ENCODE measurements around the gene SAE1.

SAE1 gene

DNA sequence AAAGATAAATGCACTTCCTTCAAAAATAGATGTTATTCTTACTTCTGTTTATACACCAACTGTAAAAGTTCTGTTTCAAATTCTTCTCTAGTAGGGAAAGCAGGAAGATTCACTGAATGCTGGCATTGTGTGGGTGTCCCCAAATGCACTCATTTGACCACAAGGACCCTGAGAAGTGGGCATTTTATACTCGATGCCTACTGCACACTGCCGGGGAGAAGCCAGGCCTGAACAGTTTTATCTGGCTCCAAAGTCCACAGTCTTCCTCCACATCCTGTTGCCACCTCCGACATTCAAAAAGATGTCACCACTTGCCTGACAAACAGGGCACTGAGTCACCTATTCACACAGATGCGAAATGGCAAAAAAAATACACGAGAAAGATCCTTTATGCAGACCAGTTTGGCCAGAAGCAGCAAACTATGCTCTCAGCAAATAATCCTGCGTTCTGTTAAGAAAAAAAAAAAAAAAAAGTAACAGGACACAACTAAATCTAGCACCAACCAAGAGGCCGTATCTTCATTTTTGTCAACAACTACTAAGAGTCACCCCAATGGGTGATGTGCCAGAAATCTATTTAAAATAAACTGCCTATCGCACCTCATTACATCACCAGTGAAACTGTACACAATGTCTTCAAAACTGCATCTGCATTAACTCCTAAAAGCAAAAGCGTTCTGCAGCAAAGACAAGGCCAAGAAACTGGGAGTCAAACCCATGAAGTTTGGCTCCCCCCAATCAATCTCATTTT lies 23.3 kb upstream of the SAE1 start:
- no peak for DNase-seq

DNA sequence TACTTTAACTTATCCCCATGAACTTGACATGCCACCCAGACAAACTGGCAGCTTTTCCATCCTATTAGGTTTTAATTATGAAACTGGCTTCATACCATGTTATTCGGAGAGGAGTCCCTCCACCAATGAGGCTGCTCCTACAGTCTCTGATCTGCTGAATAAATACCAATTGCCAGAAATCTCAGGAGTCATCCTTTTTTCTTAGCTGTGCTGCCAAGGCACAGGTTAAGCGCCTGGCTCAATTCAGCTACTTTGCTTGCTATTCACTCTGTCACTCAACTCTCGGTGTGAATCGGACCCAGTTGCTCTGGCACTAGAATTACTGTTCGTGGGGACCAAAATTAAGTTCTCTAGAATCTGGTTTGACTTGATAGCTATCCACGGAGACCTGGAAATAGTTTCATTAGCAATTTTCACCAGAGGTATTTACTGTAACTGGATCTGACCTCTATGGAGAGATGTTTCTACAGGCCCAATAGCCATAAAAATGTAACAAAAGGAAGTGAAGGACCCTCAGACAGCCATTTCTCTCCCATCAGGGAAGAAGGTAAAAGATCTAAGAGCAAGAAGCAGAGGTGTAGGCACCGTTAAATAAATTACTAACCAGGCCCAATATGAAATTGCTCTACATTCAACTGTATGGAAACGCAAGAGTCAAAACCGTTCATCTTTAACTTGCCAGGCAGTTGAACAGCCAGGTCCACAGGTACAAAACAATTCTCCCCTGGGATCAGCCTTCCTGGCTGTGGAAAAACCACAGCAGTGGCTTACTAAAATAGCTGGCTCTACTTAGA lies 22.5 kb upstream of the SAE1 start:
- DNase-seq: no peak

DNA sequence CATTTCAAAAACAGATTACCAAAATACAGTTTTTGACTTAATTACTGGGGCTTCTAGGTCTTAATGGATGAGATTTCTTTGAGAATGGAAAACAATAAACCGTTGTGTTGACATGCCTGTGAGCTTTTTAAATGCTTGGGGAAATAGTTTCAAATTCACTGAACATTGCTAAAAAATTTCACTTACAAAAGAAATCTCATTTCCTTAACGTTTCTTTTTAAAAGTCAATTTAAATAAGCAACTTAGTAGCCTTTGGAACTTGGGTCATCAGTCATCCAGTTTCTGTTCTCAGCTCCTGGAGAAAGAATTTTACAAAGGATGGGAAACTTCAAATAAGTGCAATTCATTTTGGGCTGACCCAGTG lies 21.5 kb upstream of the SAE1 start:
- DNase-seq: no peak

DNA sequence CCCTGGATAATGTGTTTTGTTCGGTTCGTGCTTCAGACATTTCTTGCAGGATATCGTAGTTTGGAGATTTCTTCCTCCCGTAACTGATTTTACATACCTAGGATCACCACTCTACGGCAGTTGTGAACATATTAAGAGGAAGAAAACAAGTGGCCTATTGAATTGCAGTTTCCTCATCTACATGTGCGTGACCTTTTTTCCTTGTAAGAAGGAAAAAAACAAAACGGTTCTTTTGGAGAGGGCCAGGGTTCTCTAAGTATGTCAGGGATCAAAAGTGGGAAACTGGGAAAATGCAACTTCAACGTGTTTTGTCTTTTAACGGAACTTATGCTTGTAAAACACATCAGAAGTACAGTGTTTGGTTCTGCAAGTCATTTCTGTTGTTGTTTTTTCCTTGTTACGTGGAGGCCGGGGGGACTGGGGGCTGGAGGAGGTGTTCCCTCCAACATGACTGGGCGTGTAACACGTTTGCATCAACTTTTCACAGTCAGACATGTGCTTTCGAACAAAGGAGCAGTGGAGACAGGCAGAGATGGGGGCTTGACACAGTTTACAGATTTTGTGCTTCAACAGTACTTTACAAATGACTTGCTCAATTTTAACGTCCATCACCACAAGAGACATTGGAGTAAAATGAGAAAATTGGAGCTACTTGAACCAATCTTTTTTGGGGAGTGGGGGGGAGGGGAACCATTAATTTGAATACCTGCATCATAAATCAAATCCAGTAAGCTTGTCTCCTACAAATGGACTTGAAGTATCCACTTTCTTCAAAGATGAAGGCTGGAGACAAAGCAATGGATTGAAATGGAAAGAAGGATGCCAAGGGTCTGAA lies 20.9 kb upstream of the SAE1 start:
- DNase-seq: peak; percentile 72

DNA sequence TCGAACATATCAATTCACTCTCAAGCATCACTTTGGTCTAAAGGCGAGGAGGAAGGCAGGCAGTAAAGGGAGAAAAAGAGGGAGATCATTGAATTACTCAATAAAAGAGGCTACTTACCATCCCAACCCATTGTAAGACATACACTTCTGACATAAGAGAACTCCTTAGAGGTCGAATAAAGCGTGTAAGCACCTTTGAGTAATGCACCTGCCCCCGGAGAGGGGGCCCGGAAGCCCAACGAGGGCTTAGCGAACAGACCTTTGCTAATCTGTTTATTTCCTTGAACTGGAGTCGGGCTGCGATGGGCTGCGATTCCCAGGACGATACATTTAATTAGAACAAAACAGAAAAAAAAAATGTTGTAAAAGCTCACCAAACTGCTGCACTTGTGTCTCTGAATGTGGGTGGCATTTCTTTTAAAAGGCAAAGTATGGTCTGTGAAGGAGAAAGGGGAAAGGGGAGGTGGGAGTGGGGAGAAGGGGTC lies 20.1 kb upstream of the SAE1 start:
- DNase-seq: no peak

DNA sequence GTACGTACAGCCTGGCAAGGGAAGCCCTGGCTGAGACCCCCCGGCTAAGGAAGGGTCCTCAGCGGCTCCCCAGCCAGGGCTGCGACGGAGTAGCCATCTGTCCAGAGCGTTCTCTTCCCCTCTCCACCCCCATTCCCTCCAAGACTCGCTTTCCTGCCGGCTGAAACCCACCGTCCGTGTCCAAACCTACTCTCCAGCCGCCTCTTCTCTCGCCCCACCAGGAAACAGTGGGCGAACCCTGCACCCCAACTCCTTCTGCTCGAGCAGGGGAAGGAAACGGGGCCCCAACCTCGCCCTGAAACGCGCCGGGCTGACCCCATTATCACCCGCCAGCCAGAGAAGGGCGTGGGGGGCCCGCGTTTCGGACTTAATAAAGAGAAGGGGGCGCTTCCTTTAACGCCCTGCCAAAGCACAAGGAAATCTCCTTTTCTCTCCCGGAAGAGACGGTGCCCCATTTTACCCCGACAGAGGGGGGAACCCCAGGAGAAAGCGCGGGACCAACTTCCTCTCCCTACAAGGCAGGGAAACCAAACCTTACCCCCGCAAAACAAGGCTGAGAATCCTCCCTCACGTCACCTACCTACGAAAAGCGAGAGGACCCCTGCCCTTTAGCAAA lies 19.5 kb upstream of the SAE1 start:
- no peak for DNase-seq

DNA sequence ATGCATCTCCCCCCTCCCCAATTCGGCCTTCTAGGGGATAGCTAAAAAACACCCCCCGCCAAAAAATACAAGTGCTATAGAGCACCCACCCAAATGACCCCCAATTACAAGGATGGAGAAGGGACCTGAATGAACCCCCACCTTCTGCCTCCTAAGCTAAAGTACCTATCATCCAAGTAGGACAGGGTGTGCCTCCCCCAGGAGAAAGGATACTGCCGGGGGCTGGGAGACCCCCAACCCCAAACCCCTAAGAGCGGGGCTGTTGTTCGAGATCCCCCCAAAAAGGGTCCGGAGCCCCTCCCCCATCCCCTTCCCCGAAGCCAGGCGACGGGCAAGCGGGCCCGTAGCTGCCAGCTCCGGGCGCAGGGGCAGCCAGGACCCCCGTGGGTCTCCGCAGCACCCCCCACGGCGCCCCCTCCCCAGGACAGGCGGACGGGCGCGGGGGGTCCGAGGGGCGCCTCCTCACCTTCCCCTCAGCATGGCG lies 18.9 kb upstream of the SAE1 start:
- DNase-seq: no peak

DNA sequence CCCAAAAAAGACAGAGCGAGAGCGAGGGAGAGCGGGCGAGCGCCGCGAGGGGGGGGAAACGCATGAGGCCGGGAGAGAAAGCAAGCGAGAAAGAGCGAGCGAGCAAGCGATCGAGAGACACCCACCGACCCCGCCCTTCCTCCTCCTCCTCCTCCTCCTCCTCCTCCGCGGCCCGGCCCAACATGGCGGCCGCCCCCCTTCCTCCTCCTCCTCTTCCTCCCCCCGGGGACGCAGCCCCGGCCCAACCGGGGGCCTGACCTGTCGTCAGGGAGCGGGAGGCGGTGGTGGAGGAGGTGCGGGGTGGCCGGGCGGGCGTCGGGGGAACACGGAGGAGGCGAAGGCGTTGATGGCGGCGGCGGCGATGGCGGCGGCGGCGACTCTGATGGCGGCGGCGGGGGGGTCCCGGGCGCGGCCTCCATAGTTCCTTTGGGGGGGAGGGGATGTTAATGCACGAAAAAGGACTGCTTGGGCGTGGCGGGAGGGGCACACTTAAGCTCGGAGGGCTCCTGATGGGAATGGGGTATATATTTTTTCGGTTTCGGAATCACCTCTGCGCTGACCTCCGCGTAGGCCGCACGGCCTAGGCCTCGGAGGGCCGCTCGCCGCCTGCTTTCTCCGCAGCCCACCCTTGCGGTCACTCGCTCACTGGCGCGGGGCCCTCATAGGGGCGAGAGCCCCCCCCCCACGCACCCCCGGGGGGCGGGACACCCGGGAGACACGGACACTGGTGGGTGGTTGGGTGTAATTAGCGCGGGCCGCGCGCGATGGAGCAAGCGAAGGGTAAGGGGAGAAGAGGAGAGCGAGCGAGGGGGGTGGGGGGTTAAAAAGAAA lies 18.3 kb upstream of the SAE1 start:
- DNase-seq: peak; percentile 92

DNA sequence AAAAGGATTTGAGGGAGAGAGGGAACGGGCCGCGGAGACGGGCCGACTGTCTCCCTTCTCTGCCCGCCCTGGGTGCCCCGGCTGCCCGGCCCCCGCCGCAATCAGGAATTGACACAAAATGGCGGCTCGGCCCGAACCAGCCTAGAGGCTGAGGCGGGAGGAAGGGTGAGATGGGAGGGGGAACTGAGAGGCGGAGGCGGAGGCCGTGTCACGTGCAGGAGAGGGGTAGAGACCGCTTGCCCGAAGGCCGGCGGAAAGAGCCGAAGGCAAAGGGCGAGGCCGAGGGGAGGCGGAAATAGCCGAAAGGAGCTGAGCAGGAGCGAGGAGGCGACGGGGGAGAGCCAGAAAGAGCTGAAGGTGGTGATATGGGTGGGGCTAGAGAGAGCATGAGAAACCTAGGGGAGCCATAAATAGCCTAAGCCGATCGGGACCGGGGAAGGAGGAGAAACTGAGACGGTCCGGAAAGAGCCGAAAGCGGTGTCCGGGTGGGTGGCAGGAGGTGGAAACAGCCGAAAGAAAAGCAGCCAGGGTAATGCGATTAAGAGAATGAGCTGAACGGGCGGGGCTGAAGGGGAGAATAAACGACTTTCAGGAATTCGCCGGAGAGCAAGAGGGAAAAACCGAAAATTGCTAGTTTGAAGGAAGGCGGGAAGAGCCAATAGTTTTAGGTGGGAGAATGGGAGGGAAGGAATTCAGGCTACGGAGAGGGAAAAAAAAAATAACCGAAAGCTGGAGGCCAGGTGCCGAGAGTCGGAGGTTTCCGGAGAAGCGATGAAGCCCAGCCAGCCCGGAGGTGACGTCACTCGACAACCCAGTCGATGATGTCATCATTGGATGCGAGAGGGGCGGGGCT lies 17.4 kb upstream of the SAE1 start, which contains the start of gene ZC3H4:
Gene ZC3H4, minus strand, starts transcription at position 780 of the 853 bp plus-strand sequence. CDS start 1,192 bp downstream, outside the sequence.
- peak; percentile 99 for DNase-seq

DNA sequence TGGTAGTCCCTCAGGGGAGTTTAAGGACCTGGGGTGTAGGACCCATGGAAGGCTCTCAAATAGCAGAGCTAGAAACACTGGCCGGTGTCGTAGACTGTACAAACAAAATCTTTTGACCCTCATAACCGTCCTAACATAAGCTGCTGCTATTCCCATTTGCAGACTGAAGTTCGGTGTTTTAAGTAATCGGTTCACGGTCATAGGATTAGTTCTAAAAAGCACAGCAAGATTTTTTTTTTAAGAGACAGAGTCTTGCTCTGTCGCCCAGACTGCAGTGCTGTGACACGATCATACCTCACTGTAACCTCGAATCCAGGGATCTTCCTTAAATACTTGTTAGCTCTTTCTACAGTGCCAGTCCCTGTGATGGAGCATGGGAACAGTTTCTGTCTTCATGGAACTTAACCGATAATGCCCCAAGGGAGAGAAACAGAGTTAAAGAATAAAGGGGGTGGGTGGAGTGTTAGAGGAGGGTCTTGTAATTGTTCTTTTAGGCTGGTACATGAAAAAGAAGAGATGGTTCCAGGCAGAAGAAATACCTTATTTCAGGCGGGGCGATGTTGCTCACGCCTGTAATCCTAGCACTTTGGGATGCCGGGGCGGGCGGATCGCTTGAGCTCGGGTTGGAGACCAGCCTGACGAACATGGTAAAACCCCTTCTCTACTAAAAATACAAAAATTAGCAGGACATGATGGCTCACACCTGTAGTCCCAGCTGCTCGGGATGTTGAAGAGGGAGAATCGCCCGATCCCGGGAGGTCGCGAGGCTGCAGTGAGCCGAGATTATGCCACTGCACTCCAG lies 16.6 kb upstream of the SAE1 start:
- DNase-seq: no peak

DNA sequence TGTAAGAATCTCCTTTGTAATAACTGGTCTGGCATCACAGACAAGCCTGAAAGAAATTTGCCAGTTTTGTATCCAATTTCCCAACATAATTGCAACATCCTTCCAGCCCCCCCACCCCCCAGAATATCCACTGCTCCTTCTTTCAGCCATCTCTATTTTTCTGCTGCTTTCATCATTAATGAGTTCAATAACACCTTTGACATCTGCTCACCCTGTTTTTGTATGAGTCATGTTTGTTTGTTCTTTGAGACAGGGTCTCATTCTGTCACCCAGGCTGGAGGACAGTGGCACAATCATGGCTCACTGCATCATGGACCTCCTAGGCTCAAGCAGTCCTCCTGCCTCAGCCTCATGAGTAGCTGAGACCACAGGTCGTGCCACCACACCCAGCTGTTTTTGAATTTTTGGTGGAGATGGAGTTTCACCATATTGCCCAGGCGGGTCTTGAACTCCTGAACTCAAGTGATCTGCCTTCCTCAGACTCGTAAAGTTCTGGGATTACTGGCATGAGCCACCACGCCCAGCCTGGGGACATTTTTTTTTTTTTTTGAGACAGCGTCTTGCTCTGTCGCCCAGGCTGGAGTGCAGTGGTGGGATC lies 10.1 kb upstream of the SAE1 start:
- no peak for DNase-seq

DNA sequence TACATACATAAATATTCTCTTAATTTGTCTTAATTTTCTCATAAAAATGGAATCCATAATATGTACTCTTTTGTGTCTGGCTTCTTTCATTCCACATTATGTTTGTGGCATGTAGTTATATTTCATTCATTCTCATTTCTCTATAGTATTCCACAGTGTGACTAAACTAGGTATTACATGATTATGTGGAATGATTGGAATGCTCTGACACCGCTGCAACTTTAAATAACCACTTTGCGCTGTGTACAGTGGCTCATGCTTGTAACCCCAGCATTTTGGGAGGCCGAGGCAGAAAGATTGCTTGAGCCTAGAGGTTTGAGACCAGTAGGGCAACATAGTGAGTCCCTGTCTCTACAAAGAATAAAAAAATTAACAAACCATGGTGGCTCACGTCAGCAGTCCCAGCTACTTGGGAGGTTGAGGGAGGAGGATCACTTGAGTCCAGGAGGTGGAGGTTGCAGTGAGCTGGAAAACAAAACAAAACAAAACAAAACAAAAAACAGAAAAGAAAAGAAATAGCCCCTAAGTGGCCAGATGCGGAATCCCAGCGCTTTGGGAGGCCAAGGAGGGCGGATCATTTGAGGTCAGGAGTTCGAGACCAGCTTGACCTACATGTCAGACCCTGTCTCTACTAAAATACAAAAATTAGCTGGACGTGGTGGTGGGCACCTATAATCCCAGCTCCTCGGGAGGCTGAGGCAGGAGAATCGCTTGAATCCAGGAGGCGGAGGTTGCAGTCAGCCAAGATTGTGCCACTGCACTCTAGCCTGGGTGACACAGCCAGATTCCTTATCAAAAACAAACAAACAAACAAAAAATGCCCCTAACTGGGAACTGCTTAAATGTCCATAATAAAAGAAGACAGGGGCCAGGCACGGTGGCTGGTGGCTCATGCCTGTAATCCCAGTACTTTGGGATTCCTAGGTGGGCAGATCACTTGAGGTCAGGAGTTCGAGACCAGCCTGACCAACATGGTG lies 8.0 kb upstream of the SAE1 start:
- DNase-seq: peak; percentile 89

DNA sequence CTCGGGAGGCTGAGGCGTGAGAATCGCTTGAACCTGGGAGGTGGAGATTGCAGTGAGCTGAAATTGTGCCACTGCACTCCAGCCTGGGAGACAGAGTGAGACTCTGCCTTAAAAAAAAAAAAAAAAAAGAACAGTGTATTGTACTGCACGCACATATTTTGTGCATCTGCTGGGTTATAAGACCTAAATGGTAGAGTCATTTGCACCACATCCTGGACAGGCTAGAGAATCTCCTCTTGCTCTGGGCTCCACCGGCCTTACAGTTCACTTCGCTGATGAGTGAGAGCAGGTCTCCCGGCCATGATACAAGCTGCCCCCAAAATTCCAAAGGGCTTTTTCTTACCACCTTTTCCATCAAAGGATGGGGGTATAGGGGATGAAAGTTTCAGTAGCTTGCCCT lies 7.2 kb upstream of the SAE1 start:
- no peak for DNase-seq

DNA sequence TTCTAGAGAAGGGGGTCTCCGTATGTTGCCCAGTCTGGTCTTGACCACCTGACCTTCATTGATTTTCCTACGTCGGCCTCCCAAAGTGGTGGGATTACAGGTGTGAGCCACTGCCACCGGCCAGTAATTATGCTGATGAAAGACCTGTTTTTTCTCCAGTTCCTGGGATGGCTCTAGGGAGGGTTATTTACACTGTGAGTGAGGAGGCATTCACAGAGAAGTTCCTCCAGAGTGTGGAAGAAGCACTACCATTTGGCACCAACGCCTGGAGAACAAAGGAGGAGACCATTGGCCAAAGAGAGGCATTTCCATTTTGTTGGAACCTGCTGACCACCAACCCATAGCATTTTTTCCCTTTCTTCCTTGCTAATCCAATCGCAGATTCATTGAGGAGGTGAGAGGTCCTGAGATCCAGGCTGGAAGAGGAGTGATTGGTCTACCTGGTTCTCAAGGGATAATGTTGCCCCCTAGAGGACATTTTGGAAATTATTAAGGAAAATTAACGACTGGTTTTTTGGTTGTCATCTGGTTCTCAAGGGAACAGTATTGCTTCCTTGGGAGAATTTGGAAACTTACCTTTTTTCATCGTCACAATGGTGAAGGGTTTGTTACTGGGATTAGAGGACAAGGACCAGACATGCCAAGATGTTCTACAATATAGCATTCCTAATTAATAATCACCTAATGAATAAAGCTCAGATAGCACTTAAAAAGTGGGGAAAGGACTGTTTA lies 5.5 kb upstream of the SAE1 start:
- peak; percentile 69 for DNase-seq

DNA sequence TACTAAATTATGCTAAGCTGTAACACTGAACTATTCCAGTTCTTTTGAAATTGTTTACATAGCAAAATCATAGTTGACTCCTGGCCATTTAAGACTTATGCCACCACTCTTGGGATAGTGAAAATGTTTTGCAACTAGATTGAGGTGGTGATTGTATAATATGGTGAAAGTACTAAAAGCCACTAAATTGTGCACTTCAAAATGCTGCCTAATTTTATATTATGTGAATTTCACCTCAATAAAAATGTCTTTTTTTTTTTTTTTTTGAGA lies 5.0 kb upstream of the SAE1 start:
- DNase-seq: no peak

DNA sequence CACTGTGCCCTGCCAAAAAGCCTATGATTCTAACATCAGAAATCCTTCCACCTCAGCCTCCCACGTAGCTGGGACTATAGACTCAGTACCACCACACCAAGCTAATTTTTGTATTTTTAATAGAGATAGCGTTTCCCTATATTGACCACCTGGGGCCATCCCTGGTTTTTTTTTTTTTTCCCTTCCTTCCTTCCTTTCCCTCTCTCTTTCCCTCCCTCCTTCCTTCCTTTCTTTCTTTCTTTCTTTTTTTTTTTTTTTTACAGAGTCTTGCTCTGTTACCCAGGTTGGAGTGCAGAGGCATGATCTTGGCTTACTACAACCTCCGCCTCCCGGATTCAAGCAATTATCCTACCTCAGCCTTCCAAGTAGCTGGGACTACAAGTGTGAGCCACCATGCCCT lies 1.1 kb upstream of the SAE1 start:
- no peak for DNase-seq

DNA sequence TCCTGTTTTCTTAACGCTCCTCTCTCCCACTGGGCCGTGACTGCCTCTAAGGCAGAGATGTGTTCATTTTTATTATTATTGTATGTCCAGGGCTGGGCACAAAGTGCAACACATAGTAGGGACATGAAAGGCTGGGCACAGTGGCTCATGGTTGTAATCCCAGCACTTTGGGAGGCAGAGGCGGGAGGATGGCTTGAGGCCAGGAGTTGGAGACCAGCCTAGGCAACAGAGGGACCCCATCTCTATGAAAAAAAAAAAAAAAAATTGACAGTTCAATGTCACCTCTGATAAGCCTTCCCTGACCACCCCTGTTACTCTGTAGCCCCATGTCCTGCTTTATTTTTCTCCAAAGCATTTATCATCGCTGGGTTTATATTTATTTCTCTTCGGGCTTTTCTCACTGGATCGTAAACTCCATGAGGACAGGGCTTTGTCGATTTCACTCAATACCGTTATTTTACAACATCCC lies 481 bp upstream of the SAE1 start:
- no peak for DNase-seq
